Type B pancreatic cell (in vitro differentiated cells): ENCODE measurements around the gene TSR1. TPM values are rescaled to one million over a fixed set of nuclear protein-coding genes. Genes with fewer than 3 reads are reported as not detected.

Experiments used
- DNase-seq: peaks from one replicate; pipeline ENCODE4 v3.0.0; 2021; ENCODE audit warnings: mixed read lengths; ENCODE audit not compliant: unreplicated experiment; ENCODE audit errors: extremely low spot score
- H3K27ac Mint-ChIP-seq: 2 replicates; pipeline ENCODE4 v1.8.0; 2021; ENCODE audit warnings: mild to moderate bottlenecking, mixed read lengths
- H3K27me3 Mint-ChIP-seq: 2 replicates; pipeline ENCODE4 v1.8.0; 2021; ENCODE audit warnings: mixed read lengths
- H3K36me3 Mint-ChIP-seq: 2 replicates; pipeline ENCODE4 v1.8.0; 2021; ENCODE audit warnings: mixed read lengths
- H3K4me1 Mint-ChIP-seq: one replicate; pipeline ENCODE4 v1.8.0; 2021; ENCODE audit warnings: mixed read lengths; ENCODE audit not compliant: unreplicated experiment
- H3K4me3 Mint-ChIP-seq: 2 replicates; pipeline ENCODE4 v1.8.0; 2021; ENCODE audit warnings: mild to moderate bottlenecking, mixed read lengths
- H3K9me3 Mint-ChIP-seq: 2 replicates; pipeline ENCODE4 v1.8.0; 2021; ENCODE audit warnings: mixed read lengths
- total RNA-seq: library from RNA; stranded (reverse); gene quantifications from 2 replicates; pipeline ENCODE4 v1.2.1, GENCODE V29; 2021; ENCODE audit warnings: low replicate concordance
- TF ChIP-seq, protein P1 (sequence below): fragments of 200-600 bp; sonication (generic); conservative IDR thresholded peaks from 2 replicates; pipeline ENCODE4 v1.5.0; 2021; ENCODE audit warnings: antibody characterized with exemption, mild to moderate bottlenecking

Gene TSR1
- total RNA-seq, 1 donor from 2014 or later = 40.3 TPM

DNA sequence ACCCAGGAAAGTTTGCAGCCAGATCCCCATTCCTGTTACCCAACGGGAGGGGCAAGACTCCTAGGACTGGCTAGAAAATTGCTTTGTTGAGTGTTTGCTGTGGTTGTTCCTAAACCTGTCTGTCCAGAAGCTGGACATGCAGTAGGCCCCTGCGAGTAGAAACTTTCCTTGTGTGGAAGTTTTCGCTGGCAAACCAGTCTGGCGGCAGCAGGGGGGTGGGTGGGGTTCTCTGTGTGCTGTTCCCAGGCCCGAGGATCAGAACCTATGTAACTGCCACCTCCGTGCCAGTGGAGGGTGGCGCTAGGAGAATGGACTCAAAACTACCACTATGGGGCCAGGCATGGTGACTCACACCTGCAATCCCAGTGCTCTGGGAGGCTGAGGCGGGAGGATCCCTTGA lies 10.2 kb upstream of the TSR1 start:
- TF ChIP-seq, protein P1, sequence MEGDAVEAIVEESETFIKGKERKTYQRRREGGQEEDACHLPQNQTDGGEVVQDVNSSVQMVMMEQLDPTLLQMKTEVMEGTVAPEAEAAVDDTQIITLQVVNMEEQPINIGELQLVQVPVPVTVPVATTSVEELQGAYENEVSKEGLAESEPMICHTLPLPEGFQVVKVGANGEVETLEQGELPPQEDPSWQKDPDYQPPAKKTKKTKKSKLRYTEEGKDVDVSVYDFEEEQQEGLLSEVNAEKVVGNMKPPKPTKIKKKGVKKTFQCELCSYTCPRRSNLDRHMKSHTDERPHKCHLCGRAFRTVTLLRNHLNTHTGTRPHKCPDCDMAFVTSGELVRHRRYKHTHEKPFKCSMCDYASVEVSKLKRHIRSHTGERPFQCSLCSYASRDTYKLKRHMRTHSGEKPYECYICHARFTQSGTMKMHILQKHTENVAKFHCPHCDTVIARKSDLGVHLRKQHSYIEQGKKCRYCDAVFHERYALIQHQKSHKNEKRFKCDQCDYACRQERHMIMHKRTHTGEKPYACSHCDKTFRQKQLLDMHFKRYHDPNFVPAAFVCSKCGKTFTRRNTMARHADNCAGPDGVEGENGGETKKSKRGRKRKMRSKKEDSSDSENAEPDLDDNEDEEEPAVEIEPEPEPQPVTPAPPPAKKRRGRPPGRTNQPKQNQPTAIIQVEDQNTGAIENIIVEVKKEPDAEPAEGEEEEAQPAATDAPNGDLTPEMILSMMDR = no peak
- no peak for DNase-seq
- no peaks in the 10 kb centered on the region for H3K27me3 Mint-ChIP-seq
- H3K4me3 Mint-ChIP-seq = no peak overlapping the region
- peaks cover 3% of the 10 kb centered on the region for H3K36me3 Mint-ChIP-seq
- H3K9me3 Mint-ChIP-seq = no peaks in the 10 kb centered on the region
- H3K4me1 Mint-ChIP-seq = peaks cover 19% of the 10 kb centered on the region
- peak overlapping the region; percentile 79 for H3K27ac Mint-ChIP-seq

DNA sequence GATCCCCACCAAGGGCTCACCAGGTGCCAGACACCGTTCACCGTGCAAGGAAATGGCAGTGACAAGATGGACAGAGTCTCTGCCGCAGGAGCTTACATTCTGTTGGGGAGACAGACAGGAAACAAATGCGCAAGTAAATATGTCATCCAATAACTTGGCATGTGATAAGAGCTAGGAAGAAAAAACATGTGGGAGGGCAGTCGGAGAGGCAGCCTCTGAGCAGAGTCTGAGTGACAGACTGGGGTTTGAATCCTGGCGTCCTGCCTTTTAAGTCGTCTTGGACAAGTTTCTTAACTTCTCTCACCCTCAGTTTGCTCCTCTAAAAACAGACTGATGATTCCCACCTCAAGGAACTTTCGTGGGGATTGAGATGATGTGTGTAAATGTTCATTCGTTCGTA lies 8.3 kb upstream of the TSR1 start:
- no peaks in the 10 kb centered on the region for H3K9me3 Mint-ChIP-seq
- H3K4me1 Mint-ChIP-seq = peaks cover 19% of the 10 kb centered on the region

DNA sequence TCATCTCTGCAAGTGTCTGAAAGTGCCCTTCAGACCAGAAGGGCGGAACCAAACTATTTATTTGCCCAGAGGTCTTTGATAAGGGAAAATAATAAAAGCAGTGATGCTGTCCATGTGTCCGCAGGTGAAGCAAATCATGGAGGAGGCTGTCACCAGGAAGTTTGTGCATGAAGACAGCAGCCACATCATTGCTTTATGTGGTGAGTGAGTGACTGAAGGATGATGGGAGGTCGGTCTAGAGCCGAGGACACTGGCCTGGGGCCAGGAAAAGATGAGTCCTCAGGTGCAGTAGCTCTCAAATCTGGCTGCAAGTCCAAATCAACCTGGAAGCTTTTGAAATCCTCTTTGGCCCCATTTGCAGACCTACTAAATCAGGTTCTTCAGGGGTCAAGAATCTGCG lies 7.2 kb upstream of the TSR1 start:
- Mint-ChIP-seq H3K27me3 (no peaks in the 10 kb centered on the region), H3K4me3 (no peak overlapping the region), H3K9me3 (no peaks in the 10 kb centered on the region), H3K36me3 (peaks cover 3% of the 10 kb centered on the region), H3K27ac (no peak overlapping the region), H3K4me1 (peaks cover 19% of the 10 kb centered on the region)
- TF ChIP-seq, protein P1 = no peak
- no peak for DNase-seq

More for the DNA sequence above, 8.3 kb upstream of the TSR1 start:
- no peak for DNase-seq
- TF ChIP-seq, protein P1 = no peak
- Mint-ChIP-seq H3K36me3 (peaks cover 3% of the 10 kb centered on the region), H3K27me3 (no peaks in the 10 kb centered on the region), H3K27ac (peak overlapping the region; percentile 18), H3K4me3 (no peak overlapping the region)

DNA sequence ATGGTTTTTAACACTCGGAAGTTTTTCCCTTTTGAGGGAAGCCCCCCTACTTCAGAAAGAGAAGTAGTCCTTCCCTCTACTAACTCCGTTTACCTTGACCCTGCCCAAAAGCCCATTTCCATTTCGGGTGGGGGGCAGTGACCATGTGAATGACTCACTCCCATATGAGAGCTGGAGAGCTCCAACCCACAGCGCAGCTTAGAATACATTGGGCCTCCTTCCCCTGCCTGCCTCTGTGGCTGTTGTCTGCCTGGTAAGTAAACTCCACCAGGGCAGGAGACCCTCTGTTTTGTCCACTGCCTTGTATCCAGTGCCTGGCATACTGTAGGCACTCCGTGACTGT lies 2.0 kb upstream of the TSR1 start:
- Mint-ChIP-seq H3K4me3 (peak overlapping the region; percentile 90), H3K9me3 (no peaks in the 10 kb centered on the region), H3K36me3 (peaks cover 15% of the 10 kb centered on the region), H3K27ac (peak overlapping the region; percentile 79), H3K27me3 (no peaks in the 10 kb centered on the region), H3K4me1 (peaks cover 22% of the 10 kb centered on the region)
- no peak for DNase-seq
- TF ChIP-seq, protein P1 = no peak

DNA sequence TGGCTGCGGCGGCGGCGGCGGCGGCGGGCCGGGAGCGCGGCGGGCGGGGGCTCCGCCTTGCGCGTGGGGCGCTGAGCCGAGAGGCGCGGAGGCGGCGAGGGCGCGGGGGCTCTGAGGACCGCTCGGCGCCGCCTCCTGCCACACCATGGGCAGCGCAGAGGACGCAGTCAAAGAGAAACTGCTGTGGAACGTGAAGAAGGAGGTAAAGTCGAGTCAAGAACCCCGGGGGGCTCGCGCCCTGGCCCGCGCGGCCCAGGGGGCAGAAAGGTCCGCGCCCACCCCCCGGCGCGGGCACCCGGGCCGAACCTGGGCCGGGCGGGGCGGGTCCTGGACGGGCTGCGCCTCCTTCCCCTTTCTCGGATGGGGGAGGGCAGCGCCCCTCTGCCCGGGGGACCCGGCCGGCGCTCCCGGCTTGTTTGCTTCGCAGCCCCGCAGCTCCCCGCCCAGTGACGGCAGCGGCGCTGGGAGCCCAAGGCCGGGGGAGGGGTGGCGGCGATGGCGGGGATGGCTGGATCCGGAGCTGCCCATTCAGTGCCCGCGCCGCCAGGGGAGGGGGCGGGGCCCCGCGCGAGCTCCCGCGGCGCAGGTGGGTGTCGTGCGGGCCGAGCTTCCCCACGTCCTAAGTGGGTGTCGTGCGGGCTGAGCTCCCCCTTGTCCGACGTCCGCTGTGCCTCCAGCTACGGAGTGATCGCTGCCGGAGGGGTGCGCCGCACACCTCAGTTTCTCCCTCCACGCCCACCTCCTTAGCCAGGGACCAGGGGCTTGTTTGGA lies 1.5 kb upstream of the TSR1 start:
- peak overlapping the region; percentile 79 for H3K27ac Mint-ChIP-seq
- no peak for DNase-seq

More for the DNA sequence above, 1.5 kb upstream of the TSR1 start:
- H3K4me1 Mint-ChIP-seq = peaks cover 22% of the 10 kb centered on the region
- no peaks in the 10 kb centered on the region for H3K27me3 Mint-ChIP-seq
- H3K9me3 Mint-ChIP-seq = no peaks in the 10 kb centered on the region
- TF ChIP-seq, protein P1 = peak; percentile 28
- peak overlapping the region; percentile 99 for H3K4me3 Mint-ChIP-seq
- peaks cover 15% of the 10 kb centered on the region for H3K36me3 Mint-ChIP-seq
